NCI-H1092 treated with DMSO at 0.1 percent for 48 hours (cell line): ENCODE measurements around the gene ARHGEF26.
"Not testable (repeated sequence)": the region's sequence is repeated elsewhere in the genome, so short reads cannot be mapped to it uniquely, and the experiment has no call there.

Source experiments
- DNase-seq: peaks from one replicate; lab custom pipeline; 2025; lab: John Stamatoyannopoulos, UW

ARHGEF26 gene, protein sequence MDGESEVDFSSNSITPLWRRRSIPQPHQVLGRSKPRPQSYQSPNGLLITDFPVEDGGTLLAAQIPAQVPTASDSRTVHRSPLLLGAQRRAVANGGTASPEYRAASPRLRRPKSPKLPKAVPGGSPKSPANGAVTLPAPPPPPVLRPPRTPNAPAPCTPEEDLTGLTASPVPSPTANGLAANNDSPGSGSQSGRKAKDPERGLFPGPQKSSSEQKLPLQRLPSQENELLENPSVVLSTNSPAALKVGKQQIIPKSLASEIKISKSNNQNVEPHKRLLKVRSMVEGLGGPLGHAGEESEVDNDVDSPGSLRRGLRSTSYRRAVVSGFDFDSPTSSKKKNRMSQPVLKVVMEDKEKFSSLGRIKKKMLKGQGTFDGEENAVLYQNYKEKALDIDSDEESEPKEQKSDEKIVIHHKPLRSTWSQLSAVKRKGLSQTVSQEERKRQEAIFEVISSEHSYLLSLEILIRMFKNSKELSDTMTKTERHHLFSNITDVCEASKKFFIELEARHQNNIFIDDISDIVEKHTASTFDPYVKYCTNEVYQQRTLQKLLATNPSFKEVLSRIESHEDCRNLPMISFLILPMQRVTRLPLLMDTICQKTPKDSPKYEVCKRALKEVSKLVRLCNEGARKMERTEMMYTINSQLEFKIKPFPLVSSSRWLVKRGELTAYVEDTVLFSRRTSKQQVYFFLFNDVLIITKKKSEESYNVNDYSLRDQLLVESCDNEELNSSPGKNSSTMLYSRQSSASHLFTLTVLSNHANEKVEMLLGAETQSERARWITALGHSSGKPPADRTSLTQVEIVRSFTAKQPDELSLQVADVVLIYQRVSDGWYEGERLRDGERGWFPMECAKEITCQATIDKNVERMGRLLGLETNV

DNA sequence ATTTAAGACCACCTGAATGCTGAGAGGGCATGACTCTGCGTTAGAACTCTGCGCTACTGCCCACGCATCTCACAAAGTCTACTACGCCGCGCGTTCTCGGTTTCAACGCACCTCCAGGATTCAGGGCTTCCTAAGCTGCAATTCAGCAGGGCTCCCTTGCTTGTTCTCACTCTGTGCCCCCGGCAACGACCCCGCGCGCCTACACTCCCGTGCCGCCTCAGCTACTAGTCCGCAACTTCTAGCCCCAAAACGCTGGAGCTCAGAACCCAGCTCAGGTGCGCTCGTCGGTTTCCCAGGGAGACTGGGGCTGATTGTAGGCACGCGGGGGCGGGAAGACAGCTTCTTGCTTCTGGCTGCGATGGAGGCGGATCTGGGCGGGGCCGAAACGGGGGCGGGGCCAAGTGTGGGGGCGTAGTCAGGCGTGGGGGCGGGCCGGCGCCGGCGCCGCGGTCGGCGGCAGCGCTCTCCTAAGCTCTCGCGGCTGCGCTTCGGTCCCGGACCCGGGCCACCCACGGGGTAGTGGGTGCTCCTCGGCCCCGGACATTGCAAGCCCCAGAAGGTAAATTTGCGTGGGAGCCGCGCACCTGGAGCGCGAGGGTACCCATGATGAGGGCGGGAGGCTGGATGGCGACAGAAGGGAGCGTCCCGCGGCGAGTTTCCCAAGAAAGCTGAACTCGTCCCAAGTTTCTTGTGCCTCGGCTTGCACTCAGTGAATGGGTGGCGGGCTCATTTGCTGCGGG lies at the start of gene ARHGEF26:
ARHGEF26 (plus strand) TSS at position 430 of the 740 bp plus-strand sequence. CDS start 603 bp downstream, outside the sequence.
- DNase-seq = peak; percentile 75

- no peak for DNase-seq
Measured at GRCh38 chr3:154074966-154075365, 46.2 kb upstream of the ARHGEF26 start.

DNA sequence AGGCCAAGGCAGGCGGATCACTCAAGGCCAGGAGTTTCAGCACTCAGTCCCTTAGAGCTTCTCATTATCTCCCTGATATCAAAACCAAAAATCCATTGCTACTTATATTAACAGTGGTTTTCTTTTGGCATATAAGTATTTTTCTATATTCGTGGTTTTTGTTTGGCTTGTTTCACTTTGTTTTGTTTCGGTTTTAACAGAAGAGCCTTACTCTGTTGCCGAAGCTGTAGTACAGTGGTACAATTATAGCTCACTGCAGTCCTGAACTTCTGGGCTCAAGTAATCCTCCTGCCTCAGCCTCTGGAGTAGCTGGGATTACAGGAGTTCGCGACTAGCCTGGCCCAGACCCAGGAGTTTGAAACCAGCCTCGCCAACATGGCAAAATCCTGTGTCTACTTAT lies 42.5 kb upstream of the ARHGEF26 start:
- DNase-seq = no peak

DNA sequence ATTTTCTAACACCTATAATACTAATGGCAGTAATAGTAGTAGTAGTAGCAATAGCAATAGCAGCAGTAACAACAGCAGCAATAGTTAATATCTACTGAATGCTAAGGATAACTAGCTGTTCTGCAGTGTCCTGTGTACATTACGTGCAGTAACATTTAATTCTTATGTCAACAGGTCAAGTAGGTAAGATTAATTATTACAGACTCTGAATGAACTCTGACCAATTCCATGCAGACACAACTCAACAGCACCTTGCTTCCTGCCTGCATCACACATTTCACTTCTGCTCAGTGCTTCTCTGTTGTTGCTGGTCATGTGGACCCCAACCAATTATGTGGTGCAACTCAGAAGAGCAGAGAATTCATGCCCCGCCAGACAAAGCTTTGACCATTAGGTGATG lies 39.9 kb upstream of the ARHGEF26 start:
- no peak for DNase-seq

- no peak for DNase-seq
Measured at GRCh38 chr3:154085071-154085470, 36.1 kb upstream of the ARHGEF26 start.

DNA sequence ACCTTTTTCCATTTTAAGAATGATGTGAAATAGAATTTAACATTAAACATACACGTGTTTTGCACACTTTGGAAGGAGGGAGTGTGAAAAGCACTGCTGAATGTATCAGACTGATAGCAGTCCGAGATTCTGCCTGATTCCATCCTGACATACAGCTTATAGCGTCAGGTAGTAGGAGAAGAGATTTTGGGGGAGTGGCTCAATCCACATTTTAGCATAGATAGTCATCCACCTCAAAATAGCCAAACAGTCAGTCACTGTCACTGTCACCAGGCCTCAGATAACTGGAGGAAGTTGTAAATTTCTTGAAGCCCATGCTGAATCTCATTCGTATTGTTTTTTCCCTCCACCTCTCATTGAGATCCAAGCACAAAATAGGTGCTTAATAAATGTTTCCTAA lies 35.4 kb upstream of the ARHGEF26 start:
- no peak for DNase-seq

GRCh38 chr3:154086286-154086685 lies 34.9 kb upstream of the ARHGEF26 start:
- DNase-seq = no peak

DNA sequence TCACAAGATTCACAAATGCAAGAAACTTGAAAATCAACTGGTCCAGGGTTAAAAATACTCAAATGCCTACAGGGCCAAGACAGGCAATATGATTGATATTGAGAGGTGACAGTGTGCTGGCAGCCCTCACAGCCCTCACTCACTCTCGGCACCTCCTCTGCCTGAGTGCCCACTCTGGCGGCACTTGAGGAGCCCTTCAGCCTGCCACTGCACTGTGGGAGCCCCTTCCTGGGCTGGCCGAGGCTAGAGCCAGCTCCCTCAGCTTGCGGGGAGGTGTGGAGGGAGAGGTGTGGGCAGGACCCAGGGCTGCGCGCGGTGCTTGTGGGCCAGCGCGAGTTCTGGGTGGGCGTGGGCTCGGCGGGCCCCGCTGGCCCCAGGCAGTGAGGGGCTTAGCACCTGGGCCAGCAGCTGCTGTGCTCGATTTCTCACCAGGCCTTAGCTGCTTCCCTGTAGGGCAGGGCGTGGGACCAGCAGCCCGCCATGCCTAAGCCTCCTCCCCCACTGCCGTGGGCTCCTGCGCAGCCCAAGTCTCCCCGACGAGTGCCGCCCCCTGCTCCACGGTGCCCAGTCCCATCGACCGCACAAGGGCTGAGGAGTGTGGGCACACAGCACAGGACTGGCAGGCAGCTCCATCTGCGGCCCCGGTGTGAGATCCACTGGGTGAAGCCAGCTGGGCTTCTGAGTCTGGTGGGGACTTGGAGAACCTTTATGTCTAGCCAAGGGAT lies 33.3 kb upstream of the ARHGEF26 start:
- not testable (repeated sequence) for DNase-seq

DNA sequence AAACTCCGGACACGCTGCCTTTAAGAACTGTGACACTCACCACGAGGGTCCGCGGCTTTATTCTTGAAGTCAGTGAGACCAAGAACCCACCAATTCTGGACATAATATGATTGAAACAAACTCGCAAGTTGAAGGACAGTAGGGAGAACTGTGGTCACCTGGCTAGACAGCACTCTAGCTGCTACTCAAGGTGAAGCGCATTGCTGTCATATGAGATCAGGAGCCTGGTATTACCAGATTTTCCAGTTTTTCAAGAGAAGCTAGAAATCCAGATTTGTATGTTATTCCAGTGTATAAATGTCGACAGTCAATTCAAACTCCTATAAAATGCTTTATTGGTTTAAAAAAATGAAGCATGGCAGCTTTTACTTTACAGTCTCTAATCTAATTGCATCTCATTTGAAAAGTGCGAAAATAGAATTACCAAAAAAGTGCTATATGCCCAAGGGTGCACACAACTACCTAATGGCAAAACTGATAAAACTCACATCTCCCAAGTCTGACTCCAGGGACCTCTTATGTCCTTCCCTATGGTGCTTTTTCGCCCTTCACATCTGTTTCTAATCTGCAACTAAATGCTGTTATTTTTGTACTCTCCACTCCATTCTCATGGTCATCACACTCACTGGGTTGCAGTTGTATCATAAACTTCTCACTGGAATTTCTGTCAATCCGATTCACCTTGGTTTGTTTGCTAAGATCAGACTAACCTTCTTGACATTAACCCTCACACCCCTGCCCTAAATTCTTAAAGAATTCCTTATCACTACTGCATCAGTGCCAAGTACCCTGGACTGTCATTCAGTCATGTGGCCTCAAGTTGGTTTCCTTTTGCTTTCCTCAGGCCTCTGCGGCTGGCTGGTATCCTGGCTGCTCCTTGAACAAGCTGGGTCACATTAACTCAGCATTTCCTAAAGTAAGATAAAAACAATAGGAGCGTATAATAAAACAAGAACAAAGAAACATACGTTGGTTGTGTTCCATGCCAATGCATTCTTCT lies 31.5 kb upstream of the ARHGEF26 start:
- no peak for DNase-seq

- DNase-seq = no peak
Measured at GRCh38 chr3:154094051-154094450, 27.1 kb upstream of the ARHGEF26 start.

DNA sequence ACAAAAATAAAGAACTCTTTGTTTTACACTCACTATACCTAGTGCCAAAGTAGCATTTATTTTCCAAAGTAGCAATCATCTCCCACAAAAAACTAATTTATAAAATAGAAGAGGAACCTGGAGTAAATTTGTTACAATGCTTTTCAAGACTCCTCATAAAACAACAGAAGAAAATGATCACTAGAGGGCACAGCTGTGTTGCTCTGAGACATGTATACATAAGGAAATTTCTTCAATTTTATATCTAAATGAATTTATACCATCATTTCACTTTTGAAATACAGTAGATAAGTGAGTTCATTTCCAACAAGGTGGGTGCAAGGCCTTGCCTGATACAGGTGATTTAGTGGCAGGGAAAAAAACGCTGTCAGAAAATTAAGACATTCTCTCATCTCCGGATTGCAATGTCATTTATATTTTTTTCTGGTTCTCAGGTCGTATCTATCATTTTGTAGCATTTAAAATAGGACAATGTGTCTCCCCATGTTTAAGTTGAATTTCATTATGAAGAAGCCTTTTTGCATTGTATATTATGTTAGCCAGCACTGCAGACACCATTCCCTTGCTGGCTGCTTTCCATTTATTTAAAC lies 25.3 kb upstream of the ARHGEF26 start:
- DNase-seq = peak; percentile 9

- DNase-seq = no peak
Measured at GRCh38 chr3:154098376-154098775, 22.8 kb upstream of the ARHGEF26 start.

DNA sequence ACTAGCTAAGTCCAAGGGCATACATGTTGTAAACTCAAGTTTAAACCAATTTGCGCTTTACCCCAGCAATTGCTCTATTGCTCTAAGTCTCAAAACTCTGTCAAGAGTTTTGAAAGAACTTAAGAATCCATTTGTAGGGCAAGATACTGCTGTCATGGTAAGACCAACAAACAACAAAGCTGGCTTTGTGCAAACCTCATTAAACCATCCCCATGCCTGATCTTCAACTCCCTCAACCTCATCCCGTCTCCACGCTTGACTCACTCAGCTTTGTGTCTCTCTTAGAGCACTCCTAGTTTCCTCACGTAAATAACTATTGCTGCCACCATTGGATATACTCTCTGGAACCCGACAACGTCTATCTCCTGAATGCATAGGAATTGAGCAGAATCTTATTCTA lies 20.6 kb upstream of the ARHGEF26 start:
- DNase-seq = no peak

DNA sequence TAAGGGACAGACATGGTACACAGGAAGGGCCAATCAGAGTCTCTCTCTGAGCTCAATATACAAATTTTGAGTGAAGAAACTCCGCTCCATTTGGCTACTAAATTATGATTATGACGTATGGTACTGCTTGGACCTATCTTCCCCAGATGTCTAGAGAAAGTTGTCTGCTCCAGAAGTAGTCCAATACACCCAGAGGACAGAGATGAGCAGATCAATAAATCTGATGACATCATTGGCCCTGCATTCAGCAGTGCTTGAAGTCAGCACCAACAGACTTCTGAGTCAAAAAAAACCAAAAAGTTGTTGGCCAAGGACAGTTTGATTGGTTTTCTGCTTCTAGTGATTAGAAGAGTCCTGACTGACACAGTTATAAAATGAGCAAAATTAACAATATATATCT lies 19.9 kb upstream of the ARHGEF26 start:
- no peak for DNase-seq

GRCh38 chr3:154102225-154102624 lies 19.0 kb upstream of the ARHGEF26 start:
- no peak for DNase-seq

DNA sequence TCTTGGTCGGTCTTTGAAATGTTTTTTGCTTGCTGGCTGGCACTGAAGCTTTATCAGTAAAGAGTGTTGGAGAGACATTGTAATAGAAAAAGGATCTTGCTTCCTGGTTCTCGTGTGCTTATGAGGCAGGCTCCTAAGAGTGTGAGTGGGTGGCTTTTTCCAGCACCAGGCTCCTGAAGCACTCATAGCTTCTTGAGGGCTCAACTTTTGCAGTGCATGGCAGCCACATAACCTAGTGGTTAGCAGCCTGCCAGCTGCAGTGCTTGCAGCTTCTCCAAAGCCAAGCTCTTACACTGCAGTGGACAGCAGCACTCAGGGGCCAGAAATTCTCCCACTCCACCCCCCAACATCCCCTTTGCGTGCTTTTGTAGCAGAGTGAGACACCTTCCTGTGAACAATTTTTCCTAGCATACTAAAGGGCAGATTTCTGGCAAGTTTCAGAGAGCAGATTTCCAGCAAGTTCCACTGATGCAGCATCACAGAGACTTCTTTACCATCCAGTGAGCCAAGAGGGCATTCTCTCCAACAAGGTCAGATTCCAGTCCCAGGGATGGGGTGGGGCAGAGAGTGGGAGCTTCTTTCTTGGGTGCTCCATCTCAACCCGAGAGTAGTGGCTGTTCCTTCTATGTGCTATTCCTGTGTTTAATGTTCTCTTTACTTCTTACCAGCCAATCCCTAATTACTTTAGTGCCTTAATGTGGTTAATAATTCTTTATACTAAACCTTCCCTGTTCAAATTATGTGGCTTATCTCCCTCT lies 15.8 kb upstream of the ARHGEF26 start:
- DNase-seq = no peak

DNA sequence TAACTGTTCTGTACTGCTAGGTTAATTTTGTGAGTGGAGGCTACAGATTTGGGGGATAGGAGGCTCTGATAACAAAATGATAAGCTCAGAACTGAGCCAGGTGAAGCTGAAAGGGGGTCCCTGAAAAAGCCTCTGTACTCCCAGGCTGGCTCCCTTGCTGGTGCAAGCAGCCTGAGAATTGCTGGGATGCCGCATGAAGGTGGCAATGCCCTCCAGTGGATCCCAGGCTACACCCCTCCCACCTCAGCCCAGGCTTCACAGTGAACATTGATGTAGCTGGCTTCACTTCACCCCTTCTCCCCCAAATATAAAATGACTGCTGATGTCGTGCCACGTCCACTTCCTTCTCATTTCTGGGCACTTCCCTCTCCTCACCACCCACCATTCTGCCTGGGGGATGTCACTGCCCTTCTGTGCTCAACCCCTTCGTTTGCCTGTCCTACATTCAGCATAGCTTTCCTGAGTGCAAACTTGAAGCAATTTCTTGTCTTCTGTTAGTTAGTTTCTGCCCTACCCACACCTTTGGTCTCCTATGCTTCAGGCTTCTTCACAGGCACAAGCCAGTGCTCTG lies 9.7 kb upstream of the ARHGEF26 start:
- no peak for DNase-seq

GRCh38 chr3:154112146-154112852 lies 8.9 kb upstream of the ARHGEF26 start:
- no peak for DNase-seq
